Muscle of leg (tissue), 11 donors: ENCODE measurements around the gene USP35. TPM values are rescaled to one million over a fixed set of nuclear protein-coding genes. Genes with fewer than 3 reads are reported as not detected.

ENCODE experiments used
- DNase-seq: peaks from one replicate; pipeline ENCODE4 v3.0.0; 2013
- H3K27ac ChIP-seq: one replicate; pipeline ENCODE4 v1.5.1; 2013; ENCODE audit warnings: mild to moderate bottlenecking, low read length, control low read depth
- H3K27me3 ChIP-seq: one replicate; pipeline ENCODE4 v1.6.1; 2013; ENCODE audit warnings: low read length; ENCODE audit not compliant: control insufficient read depth, insufficient read depth
- H3K36me3 ChIP-seq: one replicate; pipeline ENCODE4 v1.6.1; 2013; ENCODE audit warnings: low read length; ENCODE audit not compliant: control insufficient read depth, insufficient read depth
- H3K4me1 ChIP-seq: one replicate; pipeline ENCODE4 v1.6.1; 2013; ENCODE audit warnings: low read length; ENCODE audit not compliant: control insufficient read depth, insufficient read depth
- H3K4me3 ChIP-seq: one replicate; pipeline ENCODE4 v1.5.1; 2013; ENCODE audit warnings: low read length, control low read depth
- H3K9me3 ChIP-seq: replicated peaks from 2 replicates; pipeline ENCODE4 v1.6.1; 2013; ENCODE audit warnings: low read depth, low read length; ENCODE audit not compliant: control insufficient read depth
- WGBS: methylation state at CpG from one replicate; pipeline ENCODE4 v1.1.5; 2013; ENCODE audit warnings: missing lambda C conversion rate; ENCODE audit not compliant: insufficient coverage; 5-methylcytosine and 5-hydroxymethylcytosine counted together
- polyA plus RNA-seq, 8 donors: library from polyadenylated mRNA; unstranded; fragments of 120-200 nt; gene quantifications; one replicate each; pipeline versions ENCODE4 v1.2.1 to v1.2.3, GENCODE V29; 2013; ENCODE audit warnings: inconsistent platforms in 1 of 8, low replicate concordance in 1 of 8; ENCODE audit not compliant: insufficient read length in 8 of 8, insufficient read depth in 1 of 8
- total RNA-seq: library from RNA; stranded (reverse); fragments of 120-200 nt; gene quantifications from one replicate; pipeline ENCODE4 v1.2.4, GENCODE V29; 2013

Gene USP35
- total and polyA plus RNA-seq, 9 donors = 2.6 to 4.8 (median 4.0) TPM

- no peak overlapping the region for H3K4me3 ChIP-seq
- H3K27ac ChIP-seq = no peak overlapping the region
- H3K4me1 ChIP-seq = no peaks in the 10 kb centered on the region
- H3K27me3 ChIP-seq = no peaks in the 10 kb centered on the region
- H3K36me3 ChIP-seq = no peaks in the 10 kb centered on the region
- no peak for DNase-seq
- peaks cover 13% of the 10 kb centered on the region for H3K9me3 ChIP-seq
Observed at GRCh38 chr11:78237293-78238046, 48.8 kb downstream of the USP35 start.

- no peaks in the 10 kb centered on the region for H3K36me3 ChIP-seq
- no peak overlapping the region for H3K4me3 ChIP-seq
- H3K27ac ChIP-seq = no peak overlapping the region
- H3K27me3 ChIP-seq = no peaks in the 10 kb centered on the region
- H3K9me3 ChIP-seq = peaks cover 16% of the 10 kb centered on the region
- H3K4me1 ChIP-seq = no peaks in the 10 kb centered on the region
- no peak for DNase-seq
- no CpG with 5 or more reads among the region's 1 CpG for WGBS
Observed at GRCh38 chr11:78239781-78240180, 51.1 kb downstream of the USP35 start.

- peaks cover 18% of the 10 kb centered on the region for H3K9me3 ChIP-seq
- H3K36me3 ChIP-seq = no peaks in the 10 kb centered on the region
- H3K4me1 ChIP-seq = no peaks in the 10 kb centered on the region
- no peak for DNase-seq
- no peak overlapping the region for H3K27ac ChIP-seq
- H3K4me3 ChIP-seq = no peak overlapping the region
- no peaks in the 10 kb centered on the region for H3K27me3 ChIP-seq
Observed at GRCh38 chr11:78241475-78241874, 52.8 kb downstream of the USP35 start.

GRCh38 chr11:78244080-78244479 lies 55.4 kb downstream of the USP35 start:
- no peak for DNase-seq
- no peak overlapping the region for H3K27ac ChIP-seq
- WGBS = no CpG with 5 or more reads among the region's 2 CpGs
- peaks cover 7% of the 10 kb centered on the region for H3K36me3 ChIP-seq
- H3K4me1 ChIP-seq = no peaks in the 10 kb centered on the region
- H3K4me3 ChIP-seq = no peak overlapping the region
- H3K27me3 ChIP-seq = no peaks in the 10 kb centered on the region
- H3K9me3 ChIP-seq = peaks cover 18% of the 10 kb centered on the region

GRCh38 chr11:78244546-78245255 lies 56.0 kb downstream of the USP35 start:
- Histone ChIP-seq H3K9me3 (peaks cover 18% of the 10 kb centered on the region), H3K36me3 (peaks cover 10% of the 10 kb centered on the region), H3K27ac (no peak overlapping the region), H3K4me1 (no peaks in the 10 kb centered on the region), H3K27me3 (no peaks in the 10 kb centered on the region), H3K4me3 (no peak overlapping the region)
- no peak for DNase-seq
- 80% methylated on average over 1 of the region's 4 CpGs for WGBS

- no peak overlapping the region for H3K27ac ChIP-seq
- WGBS = no CpG with 5 or more reads among the region's 3 CpGs
- no peak overlapping the region for H3K4me3 ChIP-seq
- no peak for DNase-seq
- H3K4me1 ChIP-seq = peaks cover 11% of the 10 kb centered on the region
- H3K36me3 ChIP-seq = peaks cover 10% of the 10 kb centered on the region
- no peaks in the 10 kb centered on the region for H3K27me3 ChIP-seq
- H3K9me3 ChIP-seq = peaks cover 2% of the 10 kb centered on the region
Observed at GRCh38 chr11:78248191-78248590, 59.5 kb downstream of the USP35 start.

GRCh38 chr11:78248903-78249302 lies 60.2 kb downstream of the USP35 start:
- no peak overlapping the region for H3K4me3 ChIP-seq
- H3K9me3 ChIP-seq = peaks cover 2% of the 10 kb centered on the region
- no peaks in the 10 kb centered on the region for H3K27me3 ChIP-seq
- peaks cover 10% of the 10 kb centered on the region for H3K36me3 ChIP-seq
- H3K4me1 ChIP-seq = peaks cover 11% of the 10 kb centered on the region
- DNase-seq = no peak
- no peak overlapping the region for H3K27ac ChIP-seq

GRCh38 chr11:78250099-78250498 lies 61.4 kb downstream of the USP35 start:
- peaks cover 11% of the 10 kb centered on the region for H3K4me1 ChIP-seq
- H3K27ac ChIP-seq = no peak overlapping the region
- WGBS = 78% methylated on average over 4 of the region's 8 CpGs
- H3K36me3 ChIP-seq = peaks cover 10% of the 10 kb centered on the region
- DNase-seq = no peak
- no peak overlapping the region for H3K4me3 ChIP-seq
- peaks cover 2% of the 10 kb centered on the region for H3K9me3 ChIP-seq
- no peaks in the 10 kb centered on the region for H3K27me3 ChIP-seq

GRCh38 chr11:78251083-78251775 lies 62.5 kb downstream of the USP35 start:
- peak overlapping the region; percentile 13 for H3K27ac ChIP-seq

GRCh38 chr11:78253797-78254196 lies 65.1 kb downstream of the USP35 start:
- WGBS = 93% methylated on average over 3 of the region's 4 CpGs
- peaks cover 14% of the 10 kb centered on the region for H3K4me1 ChIP-seq
- no peak overlapping the region for H3K4me3 ChIP-seq
- H3K9me3 ChIP-seq = no peaks in the 10 kb centered on the region
- DNase-seq = no peak
- no peaks in the 10 kb centered on the region for H3K27me3 ChIP-seq
- H3K27ac ChIP-seq = no peak overlapping the region
- H3K36me3 ChIP-seq = peaks cover 4% of the 10 kb centered on the region

More at GRCh38 chr11:78251083-78251775, 62.5 kb downstream of the USP35 start:
- Histone ChIP-seq H3K9me3 (no peaks in the 10 kb centered on the region), H3K4me3 (no peak overlapping the region), H3K36me3 (peaks cover 11% of the 10 kb centered on the region), H3K27me3 (no peaks in the 10 kb centered on the region), H3K4me1 (peaks cover 11% of the 10 kb centered on the region)
- WGBS = no CpG with 5 or more reads among the region's 1 CpG
- peak; percentile 88 for DNase-seq
